Mucosa of descending colon (tissue), 3 donors: Measurements from ENCODE around the gene NARS2. TPM values are rescaled to one million over a fixed set of nuclear protein-coding genes. Genes with fewer than 3 reads are reported as not detected.
A peak's percentile ranks its signal among the peaks of the same experiment; 100 is the strongest.

Experiments used
- ATAC-seq: fragments of 200-7000 bp; cut with Tn5 transposase; one replicate; pipeline ENCODE4 v1.9.1; 2020; ENCODE audit warnings: mild to moderate bottlenecking, moderate library complexity
- DNase-seq, 3 donors: peaks; one replicate each; pipeline ENCODE4 v3.0.0-alpha.2; 2020
- H3K36me3 ChIP-seq: fragments of 200-600 bp; one replicate; pipeline ENCODE4 v1.8.0; 2021; ENCODE audit warnings: low read depth, mild to moderate bottlenecking
- H3K4me1 ChIP-seq: fragments of 200-600 bp; one replicate; pipeline ENCODE4 v1.8.0; 2021; ENCODE audit warnings: low read depth, mild to moderate bottlenecking
- H3K4me3 ChIP-seq: fragments of 200-600 bp; one replicate; pipeline ENCODE4 v1.8.0; 2021; ENCODE audit warnings: mild to moderate bottlenecking
- H3K9me3 ChIP-seq: fragments of 200-600 bp; one replicate; pipeline ENCODE4 v1.8.0; 2021; ENCODE audit warnings: mild to moderate bottlenecking
- CTCF ChIP-seq: fragments of 200-600 bp; IDR thresholded peaks from one replicate; pipeline ENCODE4 v1.8.0; 2022; ENCODE audit warnings: antibody characterized with exemption, mild to moderate bottlenecking
- intact Hi-C, 2 donors: fragments of 100-400 bp; cut with DNase I in 1 of 2; cut with micrococcal nuclease in 1 of 2; formaldehyde crosslinking; loops; one replicate each; pipeline versions ENCODE4 v1.11.0 to v1.11.1; 2022; cut with DNase I, micrococcal nuclease
- long read RNA-seq, 2 donors: library from polyadenylated mRNA; unstranded; transcript quantifications; one replicate each; pipeline ENCODE4 v2.0.0, GENCODE V29; 2019 to 2021
- total RNA-seq, 3 donors: library from RNA; stranded (reverse); fragmentation: NEBNext Ultra II Directional in 2 of 3; extraction: Animal tissue kit (Norgen Biotek cat#: 25700) in 2 of 3; gene quantifications; one replicate each; pipeline versions ENCODE4 v1.2.1 to v1.2.4, GENCODE V29; 2021 to 2023
- donor health status: DM: no; HTN: no; CAD: no; lungs with moderate emphysema.
- donor health status: DM: no; HTN: no; CAD: no.
- donor health status: DM: no; HTN: yes; CAD: no.

The NARS2 gene
- total RNA-seq = 10 to 100 TPM; 13.1 to 14.0 (median 13.2) TPM
- long read RNA-seq, donor 1, transcript NARS2-201 (14 exons, 2,519 nt) = major isoform, 16 of 20 reads
- long read RNA-seq, donor 1, partial matches to known transcripts = 0 of 20 reads
- long read RNA-seq, donor 1, other reads (novel, unspliced or antisense) = 4 of 20 reads
- long read RNA-seq, donor 2, transcript NARS2-201 (14 exons, 2,519 nt) = major isoform, 7 of 8 reads
- long read RNA-seq, donor 2, partial matches to known transcripts = 0 of 8 reads
- long read RNA-seq, donor 2, other reads (novel, unspliced or antisense) = 1 of 8 reads

- TF ChIP-seq CTCF = no peak
- intact Hi-C loops = no loop called here
- no peaks in the 10 kb centered on the region for H3K36me3 ChIP-seq
- peaks cover 15% of the 10 kb centered on the region for H3K4me1 ChIP-seq
- peak; percentile 98 to 99 (median 98) for DNase-seq
- no peaks in the 10 kb centered on the region for H3K9me3 ChIP-seq
- ATAC-seq = peak; percentile 100
- peak within 1 kb of the TSS; percentile 33 for H3K4me3 ChIP-seq
Observed at GRCh38 chr11:78574386-78575381, at the start of gene NARS2. Gene NARS2, minus strand, starts transcription at chr11:78574864. Its CDS starts 376 bp downstream, at chr11:78574488.

GRCh38 chr11:78622666-78623065 is 48.0 kb upstream of the NARS2 start:
- ATAC-seq = no peak
- Histone ChIP-seq H3K4me1 (no peaks in the 10 kb centered on the region), H3K36me3 (no peaks in the 10 kb centered on the region), H3K9me3 (peaks cover 12% of the 10 kb centered on the region), H3K4me3 (no peak overlapping the region)
- no peak for TF ChIP-seq CTCF
- intact Hi-C loops = no loop called here
- no peak for DNase-seq

GRCh38 chr11:78620159-78620558 is 45.5 kb upstream of the NARS2 start:
- intact Hi-C loops = no loop called here
- H3K36me3 ChIP-seq = no peaks in the 10 kb centered on the region

GRCh38 chr11:78615724-78616123 is 41.1 kb upstream of the NARS2 start:
- Histone ChIP-seq H3K4me1 (no peaks in the 10 kb centered on the region), H3K9me3 (peaks cover 12% of the 10 kb centered on the region), H3K36me3 (no peaks in the 10 kb centered on the region), H3K4me3 (no peak overlapping the region)
- DNase-seq = no peak
- intact Hi-C loops = no loop called here
- no peak for ATAC-seq
- no peak for TF ChIP-seq CTCF

More at GRCh38 chr11:78620159-78620558, 45.5 kb upstream of the NARS2 start:
- H3K4me3 ChIP-seq = no peak overlapping the region
- peaks cover 12% of the 10 kb centered on the region for H3K9me3 ChIP-seq
- H3K4me1 ChIP-seq = no peaks in the 10 kb centered on the region
- no peak for TF ChIP-seq CTCF
- no peak for DNase-seq
- ATAC-seq = no peak

GRCh38 chr11:78613378-78613813 is 38.7 kb upstream of the NARS2 start:
- no peaks in the 10 kb centered on the region for H3K4me1 ChIP-seq
- no peaks in the 10 kb centered on the region for H3K36me3 ChIP-seq
- no peak for TF ChIP-seq CTCF
- no peak overlapping the region for H3K4me3 ChIP-seq
- ATAC-seq = no peak
- intact Hi-C loops = no loop called here
- no peak for DNase-seq
- no peaks in the 10 kb centered on the region for H3K9me3 ChIP-seq
